HG03442 (cell line): ENCODE data around the gene RNF167.
A peak's percentile ranks its signal among the peaks of the same experiment; 100 is the strongest.

Experiments used
- ATAC-seq: cut with Tn5 transposase; IDR thresholded peaks from one replicate; pipeline ENCODE4 v1.9.1; 2021; ENCODE audit warnings: mild to moderate bottlenecking, moderate library complexity; ENCODE audit not compliant: unreplicated experiment

RNF167 gene

GRCh38 chr17:4950746-4951204 is 10.7 kb downstream of the RNF167 start, which contains the start of gene ENO3:
Gene ENO3 (plus strand): TSS chr17:4951119. CDS start chr17:4951830, 711 bp downstream.
- ATAC-seq: no peak

GRCh38 chr17:4951486-4951885 is 11.4 kb downstream of the RNF167 start:
- ATAC-seq: no peak

- no peak for ATAC-seq
Measured at GRCh38 chr17:4953451-4953961, 13.4 kb downstream of the RNF167 start.

- no peak for ATAC-seq
Measured at GRCh38 chr17:4955091-4955490, 15.0 kb downstream of the RNF167 start.

- no peak for ATAC-seq
Measured at GRCh38 chr17:4956493-4957061, 16.5 kb downstream of the RNF167 start.

DNA sequence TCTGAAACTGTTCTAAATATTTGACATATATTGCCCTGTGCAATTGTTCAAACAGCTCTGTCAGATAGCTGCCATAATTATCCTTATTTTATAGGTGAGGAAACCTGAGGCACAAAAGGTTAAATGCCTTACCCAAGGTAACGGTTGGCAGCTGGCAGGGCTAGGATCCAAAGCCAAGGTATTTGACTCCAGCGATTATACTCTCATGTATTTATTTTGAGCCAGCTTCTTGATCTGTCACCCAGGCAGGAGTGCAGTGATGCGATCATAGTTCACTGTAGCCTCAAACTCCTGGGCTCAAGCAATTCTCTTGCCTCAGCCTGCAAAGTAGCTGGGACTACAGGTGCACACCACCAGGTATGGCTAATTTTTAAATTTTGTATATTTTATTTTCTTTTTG is 18.0 kb downstream of the RNF167 start:
- ATAC-seq: no peak

DNA sequence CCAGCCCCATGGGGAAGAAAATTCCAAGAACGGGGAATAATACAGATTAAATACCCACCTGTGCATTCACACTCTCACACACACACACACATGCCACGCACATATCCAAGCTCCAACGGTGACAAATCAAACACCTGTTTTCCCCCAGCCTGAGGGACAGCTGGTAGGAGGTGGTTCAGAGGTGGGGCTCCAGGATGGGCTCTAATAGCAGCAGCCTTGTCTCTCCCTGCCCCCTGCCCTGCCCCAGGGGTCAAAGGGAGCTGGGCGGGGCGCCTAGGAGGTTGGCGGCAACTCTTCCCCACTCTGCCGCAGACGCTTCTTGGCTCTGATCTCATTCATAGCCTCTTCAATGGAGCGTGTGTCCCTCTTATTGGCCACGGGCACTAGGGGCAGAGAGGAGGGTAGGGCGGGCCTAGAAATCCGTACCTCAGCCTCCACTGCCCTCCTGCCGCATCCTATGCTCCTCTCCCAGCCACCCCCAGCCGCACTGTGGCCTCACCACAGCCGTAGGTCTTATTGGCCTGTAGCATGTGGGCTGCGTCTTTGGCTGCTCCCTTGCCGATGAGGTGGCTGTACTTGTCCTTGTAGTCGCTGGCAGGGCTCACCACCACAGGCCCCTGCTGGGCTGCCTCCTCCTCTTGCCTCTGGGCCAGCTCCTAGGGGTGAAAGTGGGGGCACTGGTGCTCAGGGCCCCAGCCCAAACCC is 19.3 kb downstream of the RNF167 start:
- no peak for ATAC-seq

- ATAC-seq: no peak
Measured at GRCh38 chr17:4960279-4960922, 20.3 kb downstream of the RNF167 start.

DNA sequence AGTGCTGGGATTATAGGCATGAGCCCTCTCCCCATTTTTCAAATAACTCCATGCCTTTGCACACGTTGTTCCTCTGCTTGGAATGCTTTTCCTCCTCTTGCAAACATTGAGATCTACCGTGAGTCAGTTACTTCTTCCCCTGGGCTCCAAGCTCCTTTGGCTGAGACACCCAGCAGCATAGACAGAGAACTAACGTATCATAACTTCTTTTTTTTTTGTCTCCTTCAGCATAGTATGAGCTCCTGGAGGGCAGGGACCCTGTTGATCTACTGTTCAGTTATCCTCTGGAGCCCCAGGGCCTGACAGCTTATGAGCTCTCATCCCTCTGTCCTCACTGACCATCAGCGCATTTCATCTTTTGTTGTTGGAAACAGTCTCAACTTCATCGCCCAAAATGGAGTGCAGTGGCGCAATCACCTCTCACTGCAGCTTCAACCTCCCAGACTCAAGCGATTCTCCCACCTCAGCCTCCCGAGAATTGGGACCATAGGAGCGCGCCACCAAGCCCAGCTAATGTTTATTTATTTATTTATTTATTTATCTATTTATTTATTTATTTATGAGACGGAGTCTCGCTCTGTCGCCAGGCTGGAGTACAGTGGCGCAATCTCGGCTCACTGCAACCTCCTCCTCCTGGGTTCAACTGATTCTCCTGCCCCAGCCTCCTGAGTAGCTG is 25.4 kb downstream of the RNF167 start:
- no peak for ATAC-seq

GRCh38 chr17:4966844-4967538 is 26.9 kb downstream of the RNF167 start:
- ATAC-seq: peak; percentile 74

DNA sequence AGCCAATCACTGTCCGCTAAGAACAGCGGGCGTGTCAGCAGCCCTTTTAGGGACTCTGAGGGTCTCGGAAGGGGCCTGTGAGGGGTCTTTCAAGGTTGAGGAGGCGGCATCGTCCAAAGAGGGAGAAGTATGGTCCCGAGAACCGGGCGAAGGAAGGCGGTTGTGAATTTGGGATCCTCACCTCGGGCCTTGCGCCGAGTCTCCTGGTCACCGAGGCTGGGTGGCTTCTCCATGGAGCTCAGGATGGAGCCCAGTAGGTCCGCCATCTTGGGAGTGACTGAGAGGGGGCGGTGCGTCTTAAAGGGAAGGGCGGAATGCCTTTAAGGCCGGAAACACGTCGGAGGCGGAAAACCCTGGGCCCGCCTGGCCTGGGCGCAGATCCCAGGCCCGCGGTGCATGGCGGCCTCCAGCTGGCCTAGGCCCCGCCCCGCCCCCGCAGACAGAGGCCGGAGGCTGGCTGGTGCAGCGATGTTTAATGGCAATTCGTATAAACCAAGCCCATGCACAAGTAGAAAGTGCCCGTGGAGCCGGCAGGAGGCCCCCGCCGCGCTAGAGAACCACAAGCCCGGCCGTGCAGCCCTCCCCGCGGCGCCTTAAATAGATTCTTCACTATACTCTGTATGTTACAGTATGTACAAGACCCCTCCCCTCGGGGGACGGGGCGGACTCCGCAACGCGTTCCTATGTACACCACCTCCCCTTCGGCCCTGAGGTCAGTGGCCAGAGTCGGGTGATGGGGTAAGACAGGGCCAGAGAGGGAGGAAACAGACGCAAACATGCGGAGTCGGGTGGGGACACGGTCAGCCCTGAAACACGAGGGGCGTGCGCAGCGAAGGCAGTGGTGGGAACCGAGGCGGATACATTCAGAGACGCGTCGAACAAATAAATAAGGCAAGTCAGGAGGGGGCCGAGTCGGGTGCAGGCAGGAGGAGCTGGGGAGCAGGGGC is 27.7 kb downstream of the RNF167 start, which contains the start of gene SPAG7:
Gene SPAG7 (minus strand): TSS at position 279 of the 947 bp plus-strand sequence. CDS start 13 bp downstream, at position 266.
- ATAC-seq: peak; percentile 52

DNA sequence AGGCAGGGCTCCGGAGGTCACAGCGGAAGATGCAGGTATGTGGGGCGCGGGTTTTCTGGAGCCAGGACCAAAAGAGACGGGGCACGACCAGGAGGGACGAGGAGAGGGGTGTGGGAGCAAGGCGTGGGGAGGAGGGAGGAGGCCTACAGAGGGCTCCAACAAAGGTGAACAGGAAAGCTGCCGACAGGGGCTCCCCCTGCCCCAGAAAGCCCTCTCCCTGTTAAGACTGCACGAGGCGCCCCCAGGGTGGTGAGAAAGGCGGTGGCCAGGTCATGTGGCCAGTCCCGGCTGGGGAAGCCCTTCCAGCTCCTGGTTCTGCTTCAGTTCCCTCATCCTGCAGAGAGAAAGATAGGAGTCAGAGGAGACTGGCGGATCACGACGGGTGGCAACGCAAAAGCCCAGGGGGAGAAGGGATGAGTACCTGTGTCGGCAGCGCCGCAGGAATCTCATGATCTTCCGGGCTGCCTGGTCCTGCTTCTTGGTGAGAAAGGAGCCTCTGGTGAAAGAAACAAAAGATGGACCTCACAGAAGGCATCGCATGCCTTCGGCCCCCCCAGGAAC is 28.5 kb downstream of the RNF167 start:
- ATAC-seq: no peak

GRCh38 chr17:4969047-4969550 is 29.0 kb downstream of the RNF167 start:
- ATAC-seq: no peak

DNA sequence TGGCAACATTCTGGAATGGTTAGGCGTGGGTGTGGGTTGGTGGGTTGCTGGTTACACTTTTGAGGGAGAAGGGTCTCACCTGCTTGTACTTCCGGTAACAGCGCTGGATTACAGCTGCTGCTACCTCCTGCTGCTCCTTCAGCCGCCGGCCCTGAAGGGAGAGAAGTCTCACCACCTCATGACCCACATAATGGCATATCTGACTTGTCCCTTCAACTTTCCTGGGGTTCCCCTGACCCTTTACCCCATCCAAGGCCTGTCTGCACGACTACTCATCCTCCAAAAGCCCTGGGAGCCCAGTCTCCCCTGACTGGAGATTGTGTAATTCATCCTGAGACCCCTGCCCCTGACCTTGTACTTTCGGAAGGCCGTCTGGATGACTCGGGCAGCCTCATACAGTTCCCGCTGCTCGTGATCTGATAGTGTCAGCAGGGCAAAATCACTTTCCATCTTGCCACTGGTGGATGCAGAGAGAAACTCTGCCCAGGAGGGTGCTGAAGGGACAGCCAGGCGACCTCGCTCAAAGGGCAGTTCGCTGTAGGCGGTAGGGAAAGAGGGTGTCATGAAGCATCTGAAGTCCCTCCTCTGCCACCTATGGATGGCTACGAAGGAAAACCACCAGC is 29.6 kb downstream of the RNF167 start:
- no peak for ATAC-seq

- ATAC-seq: no peak
Measured at GRCh38 chr17:4970273-4970672, 30.2 kb downstream of the RNF167 start.

DNA sequence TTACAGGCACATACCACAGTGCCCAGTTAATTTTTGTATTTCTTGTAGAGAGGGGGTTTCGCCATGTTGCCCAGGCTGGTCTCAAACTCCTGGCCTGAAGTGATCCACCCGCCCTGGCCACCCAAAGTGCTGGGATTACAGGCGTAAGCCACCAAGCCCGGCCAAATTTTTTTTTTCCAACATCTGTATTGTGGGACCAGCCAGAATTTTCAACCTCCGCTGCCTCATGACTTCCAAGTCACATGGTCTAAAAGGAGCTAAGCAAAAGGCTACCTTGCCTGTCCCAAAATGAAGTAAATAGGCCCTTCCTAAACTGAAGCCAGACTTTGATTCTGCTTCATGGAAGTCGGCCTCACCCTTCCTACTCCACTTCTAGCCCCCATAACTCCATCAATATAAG is 31.8 kb downstream of the RNF167 start:
- no peak for ATAC-seq

- no peak for ATAC-seq
Measured at GRCh38 chr17:4972322-4972721, 32.3 kb downstream of the RNF167 start.

DNA sequence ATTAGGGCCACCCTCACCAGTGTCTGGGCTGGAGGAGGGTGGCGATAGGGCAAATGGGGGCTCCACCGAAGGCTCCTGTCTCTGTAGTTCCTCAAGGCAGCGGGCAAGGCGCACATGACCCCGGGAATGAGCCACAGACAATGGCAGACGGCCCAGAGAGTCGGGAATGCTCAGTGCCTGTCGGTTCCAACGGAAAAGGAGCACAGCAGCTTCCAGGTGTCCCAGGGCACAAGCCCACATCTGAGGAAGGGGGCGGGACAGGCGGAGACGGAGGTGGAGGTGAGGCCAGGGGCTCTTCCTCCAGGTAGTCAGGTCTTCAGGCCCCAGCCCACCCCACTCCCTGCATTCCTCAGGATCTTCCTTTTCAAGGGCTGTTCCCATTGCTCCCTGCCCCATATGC is 32.7 kb downstream of the RNF167 start:
- ATAC-seq: no peak
